GM18499 (cell line): Measurements from ENCODE around the gene NLRC5.
"Not testable (repeated sequence)": the region's sequence is repeated elsewhere in the genome, so short reads cannot be mapped to it uniquely, and the experiment has no call there.

Source experiments
- ATAC-seq: cut with Tn5 transposase; IDR thresholded peaks from one replicate; pipeline ENCODE4 v1.9.1; 2021; ENCODE audit warnings: moderate number of reproducible peaks; ENCODE audit not compliant: insufficient read depth, unreplicated experiment

NLRC5 gene

GRCh38 chr16:56981729-56982271 is 7.6 kb upstream of the NLRC5 start:
- ATAC-seq, result no peak

GRCh38 chr16:56982695-56983094 is 6.7 kb upstream of the NLRC5 start:
- ATAC-seq, result no peak

GRCh38 chr16:56983211-56983751 is 6.1 kb upstream of the NLRC5 start:
- no peak for ATAC-seq

GRCh38 chr16:56984639-56985038 is 4.7 kb upstream of the NLRC5 start:
- no peak for ATAC-seq

- no peak for ATAC-seq
Measured at GRCh38 chr16:56985288-56985961, 3.9 kb upstream of the NLRC5 start.

- ATAC-seq, result no peak
Measured at GRCh38 chr16:56985962-56986360, 3.4 kb upstream of the NLRC5 start.

GRCh38 chr16:56986361-56986760 is 3.0 kb upstream of the NLRC5 start:
- no peak for ATAC-seq

GRCh38 chr16:56986908-56987307 is 2.4 kb upstream of the NLRC5 start:
- ATAC-seq, result not testable (repeated sequence)

GRCh38 chr16:56987692-56988091 is 1.7 kb upstream of the NLRC5 start:
- no peak for ATAC-seq

GRCh38 chr16:56988161-56988947 is 1.0 kb upstream of the NLRC5 start:
- ATAC-seq, result no peak

- no peak for ATAC-seq
Measured at GRCh38 chr16:56989988-56990387, 631 bp downstream of the NLRC5 start.

GRCh38 chr16:56990407-56991286 is 1.3 kb downstream of the NLRC5 start:
- ATAC-seq, result no peak

- ATAC-seq, result not testable (repeated sequence)
Measured at GRCh38 chr16:56992431-56992830, 3.1 kb downstream of the NLRC5 start.

GRCh38 chr16:56993204-56993603 is 3.8 kb downstream of the NLRC5 start:
- ATAC-seq, result no peak

- no peak for ATAC-seq
Measured at GRCh38 chr16:56994311-56994710, 5.0 kb downstream of the NLRC5 start.

- ATAC-seq, result no peak
Measured at GRCh38 chr16:56995136-56995805, 5.9 kb downstream of the NLRC5 start.

- ATAC-seq, result no peak
Measured at GRCh38 chr16:56997264-56997663, 7.9 kb downstream of the NLRC5 start.

- no peak for ATAC-seq
Measured at GRCh38 chr16:56997931-56998330, 8.6 kb downstream of the NLRC5 start.

GRCh38 chr16:56998352-56998751 is 9.0 kb downstream of the NLRC5 start:
- ATAC-seq, result no peak

- no peak for ATAC-seq
Measured at GRCh38 chr16:56998861-56999260, 9.5 kb downstream of the NLRC5 start.
